K562 (cell line): ENCODE measurements around the gene FBXO22. TPM values are rescaled to one million over a fixed set of nuclear protein-coding genes. Genes with fewer than 3 reads are reported as not detected.
A peak's percentile ranks its signal among the peaks of the same experiment; 100 is the strongest.

Source experiments
- ARID2 ChIP-seq: fragments of 450-650 bp; IDR thresholded peaks from 2 replicates; pipeline ENCODE4 v1.6.1; 2017; ENCODE audit warnings: antibody characterized with exemption, mild to moderate bottlenecking
- CBFB ChIP-seq: sonication (generic); formaldehyde crosslinking; IDR thresholded peaks from 2 replicates; pipeline ENCODE4 v1.4.0; 2020; ENCODE audit warnings: mild to moderate bottlenecking, missing genetic modification reagents
- E2F3 ChIP-seq: fragments of 250-450 bp; sonication (Bioruptor Pico); IDR thresholded peaks from 2 replicates; pipeline ENCODE4 v1.4.0; 2020; ENCODE audit warnings: mild to moderate bottlenecking
- ETS2 ChIP-seq: IDR thresholded peaks from 2 replicates; pipeline ENCODE4 v1.6.1; 2016; ENCODE audit warnings: borderline replicate concordance, missing genetic modification characterization, mild to moderate bottlenecking, moderate library complexity, missing compliant biosample characterization; ENCODE audit not compliant: poor library complexity, severe bottlenecking
- ETV6 ChIP-seq, 3 experiments: fragments of 150-350 bp in 1 of 3; sonication (generic) in 1 of 3; formaldehyde crosslinking in 1 of 3; IDR thresholded peaks; 2 replicates each; pipeline versions ENCODE4 v1.6.1 to v1.8.0; 2014 to 2022; ENCODE audit warnings: borderline replicate concordance in 2 of 3, low read depth in 2 of 3, antibody characterized with exemption in 1 of 3, low read length in 1 of 3, mild to moderate bottlenecking in 1 of 3, missing genetic modification reagents in 1 of 3
- GTF2F1 ChIP-seq: IDR thresholded peaks from 2 replicates; pipeline ENCODE4 v1.6.1; 2011; ENCODE audit warnings: low read depth, low read length, improper control_type of control experiment
- HLTF ChIP-seq: fragments of 450-650 bp; IDR thresholded peaks from 2 replicates; pipeline ENCODE4 v1.6.1; 2016
- KLF1 ChIP-seq: fragments of 450-650 bp; IDR thresholded peaks from 2 replicates; pipeline ENCODE4 v1.6.1; 2016; ENCODE audit warnings: missing genetic modification characterization, missing compliant biosample characterization
- NEUROD1 ChIP-seq: fragments of 150-350 bp; IDR thresholded peaks from 2 replicates; pipeline ENCODE4 v1.6.1; 2014; ENCODE audit warnings: borderline replicate concordance, low read length, low read depth; ENCODE audit not compliant: partially characterized antibody
- POLR3A ChIP-seq: IDR thresholded peaks from 2 replicates; pipeline ENCODE4 v1.6.1; 2011; ENCODE audit warnings: borderline replicate concordance, mild to moderate bottlenecking, moderate library complexity; ENCODE audit not compliant: insufficient read length, insufficient read depth; ENCODE audit errors: extremely low read depth
- RB1 ChIP-seq: fragments of 450-650 bp; IDR thresholded peaks from 2 replicates; pipeline ENCODE4 v1.6.1; 2017; ENCODE audit warnings: low read depth, mild to moderate bottlenecking
- SMARCA4 ChIP-seq: fragments of 450-650 bp; IDR thresholded peaks from 2 replicates; pipeline ENCODE4 v1.6.1; 2016
- SMARCC2 ChIP-seq: fragments of 450-650 bp; IDR thresholded peaks from 2 replicates; pipeline ENCODE4 v1.6.1; 2017; ENCODE audit warnings: antibody characterized with exemption, moderate library complexity, mild to moderate bottlenecking, low read depth
- ZC3H8 ChIP-seq: fragments of 450-650 bp; IDR thresholded peaks from 2 replicates; pipeline ENCODE4 v1.6.1; 2017
- ZEB2 ChIP-seq: fragments of 450-650 bp; IDR thresholded peaks from 2 replicates; pipeline ENCODE4 v1.6.1; 2016
- ZKSCAN3 ChIP-seq: fragments of 250-450 bp; sonication (Bioruptor Pico); IDR thresholded peaks from 2 replicates; pipeline ENCODE4 v1.4.0; 2020
- ZNF445 ChIP-seq: fragments of 250-450 bp; sonication (Bioruptor Pico); IDR thresholded peaks from 2 replicates; pipeline ENCODE4 v1.4.0; 2020; ENCODE audit warnings: low read depth, mild to moderate bottlenecking, moderate library complexity
- ZNF717 ChIP-seq: fragments of 250-450 bp; sonication (Bioruptor Pico); IDR thresholded peaks from 2 replicates; pipeline ENCODE4 v1.5.0; 2021
- ZNF766 ChIP-seq: fragments of 200-800 bp; sonication (Bioruptor generic); conservative IDR thresholded peaks from 2 replicates; pipeline ENCODE4 v1.6.1; 2016; ENCODE audit warnings: missing genetic modification characterization, missing compliant biosample characterization
- polyA plus RNA-seq, 8 experiments: library from polyadenylated mRNA; depleted of rRNA in 4 of 8; stranded (reverse) in 5 of 8; unstranded in 3 of 8; fragments of >200 nt; fragmentation: Nextera tagmentation in 2 of 8; fragmentation: Illumina TruSeq in 1 of 8; extraction: Ambion mirVana in 2 of 8; extraction: Trizol in 1 of 8; gene quantifications; 2 replicates each; pipeline versions ENCODE4 v1.2.1 to v1.2.3, GENCODE V29; 2011 to 2014; ENCODE audit warnings: inconsistent platforms in 1 of 8, missing spikeins in 1 of 8
- total RNA-seq, 7 experiments: library from RNA; depleted of rRNA in 6 of 7; stranded (reverse); fragments of >200 nt in 6 of 7; fragmentation: Illumina TruSeq in 2 of 7; extraction: Trizol in 2 of 7; gene quantifications; 2 replicates each; pipeline versions ENCODE4 v1.2.1 to v1.2.3, GENCODE V29; 2011 to 2021; ENCODE audit warnings: low replicate concordance in 1 of 7
- TF ChIP-seq, protein P1 (sequence below): sonication (generic); formaldehyde crosslinking; IDR thresholded peaks from 2 replicates; pipeline ENCODE4 v1.8.0; 2022; ENCODE audit warnings: mild to moderate bottlenecking, missing genetic modification reagents
- TF ChIP-seq, protein P2 (sequence below), 3 experiments: fragments of 200-800 bp in 1 of 3; fragments of 250-450 bp in 1 of 3; fragments of 450-650 bp in 1 of 3; sonication (Bioruptor Pico) in 1 of 3; sonication (Bioruptor generic) in 1 of 3; formaldehyde crosslinking in 1 of 3; IDR thresholded peaks; 2 replicates each; pipeline versions ENCODE4 v1.6.1 to v1.8.0; 2016 to 2022; ENCODE audit warnings: mild to moderate bottlenecking in 2 of 3, missing genetic modification characterization in 2 of 3, missing compliant biosample characterization in 1 of 3, moderate library complexity in 1 of 3
- TF ChIP-seq, protein P3 (sequence below), 2 experiments: fragments of 450-650 bp; conservative IDR thresholded peaks; 2 replicates each; pipeline ENCODE4 v1.6.1; 2017; ENCODE audit warnings: mild to moderate bottlenecking in 2 of 2, moderate library complexity in 2 of 2

FBXO22 gene
- total and polyA plus RNA-seq, 9 of the 15 experiments (the other 6 are each of a cell fraction or from before 2014, with no cell fraction given), result 24.4 to 99.4 (median 66.5) TPM

GRCh38 chr15:75864213-75865059, 39.2 kb upstream of the FBXO22 start (continued):
- no peak for TF ChIP-seq POLR3A
- TF ChIP-seq KLF1, result no peak
- TF ChIP-seq ZEB2, result no peak
- no peak for TF ChIP-seq ETS2
- no peak for TF ChIP-seq ZC3H8
- no peak for TF ChIP-seq E2F3 (CRISPR knock-in tag)
- no peak for TF ChIP-seq ZKSCAN3 (CRISPR knock-in tag)
- TF ChIP-seq ZNF717, result no peak
- TF ChIP-seq GTF2F1, result no peak
- TF ChIP-seq, protein P1, sequence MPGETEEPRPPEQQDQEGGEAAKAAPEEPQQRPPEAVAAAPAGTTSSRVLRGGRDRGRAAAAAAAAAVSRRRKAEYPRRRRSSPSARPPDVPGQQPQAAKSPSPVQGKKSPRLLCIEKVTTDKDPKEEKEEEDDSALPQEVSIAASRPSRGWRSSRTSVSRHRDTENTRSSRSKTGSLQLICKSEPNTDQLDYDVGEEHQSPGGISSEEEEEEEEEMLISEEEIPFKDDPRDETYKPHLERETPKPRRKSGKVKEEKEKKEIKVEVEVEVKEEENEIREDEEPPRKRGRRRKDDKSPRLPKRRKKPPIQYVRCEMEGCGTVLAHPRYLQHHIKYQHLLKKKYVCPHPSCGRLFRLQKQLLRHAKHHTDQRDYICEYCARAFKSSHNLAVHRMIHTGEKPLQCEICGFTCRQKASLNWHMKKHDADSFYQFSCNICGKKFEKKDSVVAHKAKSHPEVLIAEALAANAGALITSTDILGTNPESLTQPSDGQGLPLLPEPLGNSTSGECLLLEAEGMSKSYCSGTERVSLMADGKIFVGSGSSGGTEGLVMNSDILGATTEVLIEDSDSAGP (CRISPR knock-in tag), result no peak
- TF ChIP-seq, protein P2, sequence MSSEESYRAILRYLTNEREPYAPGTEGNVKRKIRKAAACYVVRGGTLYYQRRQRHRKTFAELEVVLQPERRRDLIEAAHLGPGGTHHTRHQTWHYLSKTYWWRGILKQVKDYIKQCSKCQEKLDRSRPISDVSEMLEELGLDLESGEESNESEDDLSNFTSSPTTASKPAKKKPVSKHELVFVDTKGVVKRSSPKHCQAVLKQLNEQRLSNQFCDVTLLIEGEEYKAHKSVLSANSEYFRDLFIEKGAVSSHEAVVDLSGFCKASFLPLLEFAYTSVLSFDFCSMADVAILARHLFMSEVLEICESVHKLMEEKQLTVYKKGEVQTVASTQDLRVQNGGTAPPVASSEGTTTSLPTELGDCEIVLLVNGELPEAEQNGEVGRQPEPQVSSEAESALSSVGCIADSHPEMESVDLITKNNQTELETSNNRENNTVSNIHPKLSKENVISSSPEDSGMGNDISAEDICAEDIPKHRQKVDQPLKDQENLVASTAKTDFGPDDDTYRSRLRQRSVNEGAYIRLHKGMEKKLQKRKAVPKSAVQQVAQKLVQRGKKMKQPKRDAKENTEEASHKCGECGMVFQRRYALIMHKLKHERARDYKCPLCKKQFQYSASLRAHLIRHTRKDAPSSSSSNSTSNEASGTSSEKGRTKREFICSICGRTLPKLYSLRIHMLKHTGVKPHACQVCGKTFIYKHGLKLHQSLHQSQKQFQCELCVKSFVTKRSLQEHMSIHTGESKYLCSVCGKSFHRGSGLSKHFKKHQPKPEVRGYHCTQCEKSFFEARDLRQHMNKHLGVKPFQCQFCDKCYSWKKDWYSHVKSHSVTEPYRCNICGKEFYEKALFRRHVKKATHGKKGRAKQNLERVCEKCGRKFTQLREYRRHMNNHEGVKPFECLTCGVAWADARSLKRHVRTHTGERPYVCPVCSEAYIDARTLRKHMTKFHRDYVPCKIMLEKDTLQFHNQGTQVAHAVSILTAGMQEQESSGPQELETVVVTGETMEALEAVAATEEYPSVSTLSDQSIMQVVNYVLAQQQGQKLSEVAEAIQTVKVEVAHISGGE (CRISPR knock-in tag; IDR thresholded peaks at IDR 0.05), result no peak
- no peak for TF ChIP-seq ARID2
- TF ChIP-seq NEUROD1, result no peak
- TF ChIP-seq, protein P3, sequence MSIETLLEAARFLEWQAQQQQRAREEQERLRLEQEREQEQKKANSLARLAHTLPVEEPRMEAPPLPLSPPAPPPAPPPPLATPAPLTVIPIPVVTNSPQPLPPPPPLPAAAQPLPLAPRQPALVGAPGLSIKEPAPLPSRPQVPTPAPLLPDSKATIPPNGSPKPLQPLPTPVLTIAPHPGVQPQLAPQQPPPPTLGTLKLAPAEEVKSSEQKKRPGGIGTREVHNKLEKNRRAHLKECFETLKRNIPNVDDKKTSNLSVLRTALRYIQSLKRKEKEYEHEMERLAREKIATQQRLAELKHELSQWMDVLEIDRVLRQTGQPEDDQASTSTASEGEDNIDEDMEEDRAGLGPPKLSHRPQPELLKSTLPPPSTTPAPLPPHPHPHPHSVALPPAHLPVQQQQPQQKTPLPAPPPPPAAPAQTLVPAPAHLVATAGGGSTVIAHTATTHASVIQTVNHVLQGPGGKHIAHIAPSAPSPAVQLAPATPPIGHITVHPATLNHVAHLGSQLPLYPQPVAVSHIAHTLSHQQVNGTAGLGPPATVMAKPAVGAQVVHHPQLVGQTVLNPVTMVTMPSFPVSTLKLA (conservative IDR thresholded peaks at IDR 0.05), result no peak
- no peak for TF ChIP-seq ZNF445
- TF ChIP-seq ETV6 (IDR thresholded peaks at IDR 0.05; ENCODE audit: borderline replicate concordance in 1 of 2, low read depth in 2 of 2, low read length in 1 of 2), result no peak
- TF ChIP-seq ETV6 (CRISPR knock-in tag; IDR thresholded peaks at IDR 0.05; ENCODE audit: borderline replicate concordance), result no peak
- TF ChIP-seq ZNF766 (CRISPR knock-in tag), result no peak; the same call in 1 of the 2 replicates
- TF ChIP-seq RB1, result no peak
- TF ChIP-seq SMARCA4, result peak; percentile 66; the same call in 1 of the 2 replicates
- TF ChIP-seq SMARCC2, result peak; percentile 54; the same call in 1 of the 2 replicates
- no peak for TF ChIP-seq CBFB (CRISPR knock-in tag)
- no peak for TF ChIP-seq HLTF
